VCaP (cell line): ENCODE data around the gene HSPB7.
"Not testable (repeated sequence)": the region's sequence is repeated elsewhere in the genome, so short reads cannot be mapped to it uniquely, and the experiment has no call there.

Experiments
- H3K27ac ChIP-seq: fragments of 450-650 bp; 2 replicates; pipeline ENCODE4 v1.5.1; 2017
- TF ChIP-seq, protein P1 (sequence below): fragments of 450-650 bp; conservative IDR thresholded peaks from 2 replicates; pipeline ENCODE4 v1.5.1; 2017; ENCODE audit warnings: mild to moderate bottlenecking, moderate library complexity

The HSPB7 gene

GRCh38 chr1:16009678-16010077 is 8.2 kb downstream of the HSPB7 start:
- TF ChIP-seq, protein P1, sequence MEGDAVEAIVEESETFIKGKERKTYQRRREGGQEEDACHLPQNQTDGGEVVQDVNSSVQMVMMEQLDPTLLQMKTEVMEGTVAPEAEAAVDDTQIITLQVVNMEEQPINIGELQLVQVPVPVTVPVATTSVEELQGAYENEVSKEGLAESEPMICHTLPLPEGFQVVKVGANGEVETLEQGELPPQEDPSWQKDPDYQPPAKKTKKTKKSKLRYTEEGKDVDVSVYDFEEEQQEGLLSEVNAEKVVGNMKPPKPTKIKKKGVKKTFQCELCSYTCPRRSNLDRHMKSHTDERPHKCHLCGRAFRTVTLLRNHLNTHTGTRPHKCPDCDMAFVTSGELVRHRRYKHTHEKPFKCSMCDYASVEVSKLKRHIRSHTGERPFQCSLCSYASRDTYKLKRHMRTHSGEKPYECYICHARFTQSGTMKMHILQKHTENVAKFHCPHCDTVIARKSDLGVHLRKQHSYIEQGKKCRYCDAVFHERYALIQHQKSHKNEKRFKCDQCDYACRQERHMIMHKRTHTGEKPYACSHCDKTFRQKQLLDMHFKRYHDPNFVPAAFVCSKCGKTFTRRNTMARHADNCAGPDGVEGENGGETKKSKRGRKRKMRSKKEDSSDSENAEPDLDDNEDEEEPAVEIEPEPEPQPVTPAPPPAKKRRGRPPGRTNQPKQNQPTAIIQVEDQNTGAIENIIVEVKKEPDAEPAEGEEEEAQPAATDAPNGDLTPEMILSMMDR: no peak

DNA sequence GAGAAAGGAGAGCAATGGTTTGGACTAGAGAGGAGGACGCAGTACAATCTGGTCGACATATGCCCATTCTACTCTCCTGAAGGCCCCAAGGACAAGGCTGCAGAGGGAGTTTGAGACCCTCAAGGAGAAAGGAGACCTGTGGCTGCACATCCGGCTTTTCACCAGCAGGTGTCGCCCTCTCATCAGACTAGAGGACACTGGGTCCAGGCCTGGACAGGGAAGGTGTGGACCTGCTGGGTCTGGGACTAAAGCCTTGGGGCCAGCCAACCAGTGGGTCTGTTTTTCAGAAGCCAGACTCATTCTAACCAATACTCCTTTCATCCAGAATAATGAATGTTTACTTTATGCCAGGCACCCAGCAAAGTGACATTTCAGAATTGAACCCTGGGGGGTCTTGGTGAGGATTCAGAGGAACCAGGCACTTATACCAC is 8.8 kb downstream of the HSPB7 start:
- TF ChIP-seq, protein P1: peak; percentile 94
- H3K27ac ChIP-seq: no peak overlapping the region

More at GRCh38 chr1:16009678-16010077, 8.2 kb downstream of the HSPB7 start:
- no peak overlapping the region for H3K27ac ChIP-seq

DNA sequence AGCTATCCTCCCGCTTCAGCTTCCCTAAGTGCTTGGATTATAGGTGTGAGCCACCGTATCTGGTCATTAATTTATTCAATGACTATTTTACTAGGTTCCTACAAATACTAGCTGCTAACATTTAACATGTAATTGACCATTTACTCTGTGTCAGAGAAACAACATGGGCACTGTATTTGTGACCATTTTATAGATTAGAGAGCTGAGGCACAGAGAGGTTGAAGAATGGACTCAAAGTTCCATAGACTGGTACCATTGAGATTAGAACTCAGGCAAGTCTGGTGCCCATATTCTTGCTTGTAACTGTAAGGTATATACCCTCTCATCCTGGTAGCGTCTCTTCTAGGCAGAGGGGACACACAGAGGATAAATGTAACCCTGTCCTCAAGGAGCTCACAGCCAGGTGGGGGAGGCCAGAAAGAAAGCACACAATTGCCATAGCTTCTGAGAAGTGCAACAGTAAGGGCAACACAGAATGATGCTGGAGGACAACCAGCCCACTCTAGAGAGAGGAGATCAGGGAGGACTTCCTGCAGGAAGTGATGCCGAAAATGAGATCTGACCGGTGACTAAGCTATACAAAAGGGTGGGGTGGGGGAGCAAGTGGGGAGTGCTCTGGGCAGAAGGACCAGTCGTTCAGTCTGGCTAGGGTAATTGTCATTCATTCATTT is 10.0 kb downstream of the HSPB7 start:
- TF ChIP-seq, protein P1: no peak
- H3K27ac ChIP-seq: no peak overlapping the region

DNA sequence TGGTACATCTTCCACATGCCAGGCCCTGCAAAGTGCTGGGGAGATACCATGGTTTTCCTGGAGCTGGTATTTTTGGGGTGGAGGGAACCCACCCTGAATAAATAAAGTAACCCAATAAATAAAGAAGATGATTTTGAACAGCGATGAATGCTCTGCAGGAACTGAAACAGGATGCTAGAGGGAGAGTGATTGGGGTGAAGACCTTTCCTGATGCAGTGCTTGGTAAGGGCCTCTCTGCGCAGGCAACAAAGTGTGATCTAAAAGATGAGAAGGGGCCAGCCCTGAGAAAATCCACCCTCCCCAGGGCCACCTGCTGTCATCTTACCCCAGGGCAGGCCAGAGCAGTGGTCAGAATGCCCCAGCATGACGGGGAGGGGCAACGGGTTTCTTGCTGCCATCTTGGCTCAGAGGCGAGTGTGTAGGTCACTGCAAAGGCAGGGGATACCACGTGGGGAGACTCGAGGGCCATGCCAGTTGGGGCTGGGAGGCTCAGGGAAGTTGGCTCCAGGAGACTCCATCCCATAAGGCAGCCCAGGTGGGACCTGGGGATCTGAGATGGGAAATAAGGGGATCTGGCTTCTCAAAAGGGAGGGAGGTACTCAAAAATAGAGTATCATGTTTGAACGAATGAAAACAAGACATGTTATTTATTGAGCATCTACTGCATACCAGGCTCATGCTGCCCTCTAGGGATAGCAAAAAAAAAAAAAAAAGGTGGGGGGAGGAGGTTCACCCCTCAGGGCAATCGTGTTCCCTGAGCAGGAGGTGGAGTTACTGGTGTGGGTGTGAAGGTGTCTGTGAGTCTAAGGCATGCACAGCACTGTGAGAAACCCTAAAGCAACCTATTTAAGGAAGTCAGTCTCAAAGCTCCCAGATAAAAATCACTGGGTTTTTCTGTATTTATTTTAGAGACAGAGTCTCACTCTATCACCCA is 11.0 kb downstream of the HSPB7 start:
- H3K27ac ChIP-seq: no peak overlapping the region

DNA sequence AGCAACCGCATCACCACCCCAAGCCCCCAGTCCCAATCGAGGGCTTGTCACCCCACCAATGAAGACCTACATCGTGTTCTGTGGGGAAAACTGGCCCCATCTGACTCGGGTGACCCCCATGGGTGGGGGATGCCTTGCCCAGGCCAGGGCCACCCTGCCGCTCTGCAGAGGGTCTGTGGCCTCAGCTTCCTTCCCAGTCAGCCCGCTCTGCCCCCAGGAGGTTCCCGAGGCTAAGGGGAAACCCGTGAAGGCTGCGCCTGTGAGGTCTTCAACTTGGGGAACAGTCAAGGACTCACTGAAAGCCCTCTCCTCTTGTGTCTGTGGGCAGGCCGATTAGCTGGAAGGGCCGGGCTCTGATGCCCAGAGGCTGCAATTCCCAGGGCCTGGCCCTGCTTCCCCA is 11.8 kb downstream of the HSPB7 start:
- no peak overlapping the region for H3K27ac ChIP-seq

More for the DNA sequence above, 11.0 kb downstream of the HSPB7 start:
- TF ChIP-seq, protein P1: no peak

DNA sequence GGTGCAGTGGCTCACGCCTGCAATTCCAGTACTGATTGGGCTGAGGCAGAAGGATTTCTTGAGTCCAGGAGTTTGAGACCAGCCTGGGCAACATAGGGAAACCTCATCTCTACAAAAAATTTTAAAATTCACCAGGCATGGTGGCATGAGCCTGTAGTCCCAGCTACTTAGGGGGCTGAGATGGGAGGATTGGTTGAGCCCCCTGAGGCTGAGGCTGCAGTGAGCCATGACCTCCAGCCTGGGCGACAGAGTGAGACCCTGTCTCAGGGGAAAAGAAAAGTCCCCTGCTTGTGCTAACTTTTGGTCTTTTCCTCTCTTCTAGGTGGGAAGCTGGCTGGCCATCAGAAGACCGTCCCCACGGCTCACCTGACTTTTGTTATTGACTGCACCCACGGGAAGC is 12.2 kb downstream of the HSPB7 start:
- no peak overlapping the region for H3K27ac ChIP-seq
- TF ChIP-seq, protein P1: no peak

More for the DNA sequence above, 11.8 kb downstream of the HSPB7 start:
- TF ChIP-seq, protein P1: no peak

DNA sequence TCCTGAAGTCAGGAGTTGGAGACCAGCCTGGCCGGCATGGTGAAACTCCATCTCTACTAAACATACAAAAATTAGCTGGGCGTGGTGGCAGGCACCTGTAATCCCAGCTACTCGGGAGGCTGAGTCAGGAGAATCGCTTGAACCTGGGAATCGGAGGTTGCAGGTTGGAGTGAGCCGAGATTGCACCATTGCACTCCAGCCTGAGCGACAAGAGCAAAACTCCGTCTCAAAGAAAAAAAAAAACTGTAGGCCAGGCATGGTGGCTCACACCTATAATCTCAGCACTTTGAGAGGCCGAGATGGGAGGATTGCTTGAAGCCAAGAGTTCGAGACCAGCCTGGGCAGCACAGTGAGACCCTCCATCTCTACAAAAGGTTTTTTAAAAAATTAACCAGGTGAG is 16.6 kb downstream of the HSPB7 start:
- H3K27ac ChIP-seq: not testable (repeated sequence)
